ENCODE measurements around the gene OLFML1. TPM values are rescaled to one million over a fixed set of nuclear protein-coding genes. Genes with fewer than 3 reads are reported as not detected.

Gene OLFML1
- total and polyA plus RNA-seq, 9 donors: 16.3 to 114 (median 38.8) TPM

DNA sequence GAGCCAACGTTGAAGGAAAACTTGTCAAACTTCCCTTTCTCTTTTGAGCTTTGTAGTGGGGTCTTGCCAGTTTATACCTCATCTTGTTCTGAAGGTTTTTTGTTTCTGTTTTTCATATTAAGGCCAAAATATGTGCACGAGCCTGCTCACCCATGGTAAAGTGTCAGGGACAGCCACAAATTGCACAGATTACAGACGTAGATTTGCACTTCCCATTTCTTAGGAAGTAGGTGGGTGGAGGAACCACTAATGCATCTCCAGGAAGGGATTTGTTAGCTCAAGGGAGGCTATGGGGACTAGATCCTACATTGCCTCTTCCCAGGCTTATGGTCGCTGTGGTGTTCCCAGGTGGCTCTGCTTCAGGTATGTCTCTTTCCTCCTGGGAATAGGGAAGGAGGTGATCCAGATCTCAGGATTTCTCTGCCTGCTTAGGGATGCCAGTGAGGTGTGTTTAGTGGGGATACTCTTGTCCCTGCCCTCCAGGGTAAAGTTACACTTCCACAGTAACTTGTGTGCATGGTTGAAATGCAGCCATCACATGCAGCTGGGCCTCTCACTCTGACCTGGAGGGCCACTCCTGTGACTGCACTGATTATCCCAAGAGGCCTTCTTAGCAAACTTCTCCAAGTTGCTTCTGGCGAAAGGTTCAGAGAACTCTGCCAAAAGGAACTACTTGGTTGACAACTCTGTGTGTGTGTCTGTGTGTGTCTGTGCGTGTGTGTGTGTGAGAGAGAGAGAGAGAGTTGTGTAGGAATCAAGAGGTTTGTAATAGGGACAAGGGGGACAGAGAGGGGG, 38.3 kb downstream of the OLFML1 start:
- Histone ChIP-seq H3K9me3 (no peaks in the 10 kb centered on the region), H3K4me3 (no peak overlapping the region), H3K27ac (no peak overlapping the region), H3K4me1 (ENCODE audit: insufficient read depth) (no peaks in the 10 kb centered on the region), H3K36me3 (no peaks in the 10 kb centered on the region), H3K27me3 (no peaks in the 10 kb centered on the region)
- intact Hi-C loops (cut with DNase I): no loop called here
- TF ChIP-seq, protein P1, sequence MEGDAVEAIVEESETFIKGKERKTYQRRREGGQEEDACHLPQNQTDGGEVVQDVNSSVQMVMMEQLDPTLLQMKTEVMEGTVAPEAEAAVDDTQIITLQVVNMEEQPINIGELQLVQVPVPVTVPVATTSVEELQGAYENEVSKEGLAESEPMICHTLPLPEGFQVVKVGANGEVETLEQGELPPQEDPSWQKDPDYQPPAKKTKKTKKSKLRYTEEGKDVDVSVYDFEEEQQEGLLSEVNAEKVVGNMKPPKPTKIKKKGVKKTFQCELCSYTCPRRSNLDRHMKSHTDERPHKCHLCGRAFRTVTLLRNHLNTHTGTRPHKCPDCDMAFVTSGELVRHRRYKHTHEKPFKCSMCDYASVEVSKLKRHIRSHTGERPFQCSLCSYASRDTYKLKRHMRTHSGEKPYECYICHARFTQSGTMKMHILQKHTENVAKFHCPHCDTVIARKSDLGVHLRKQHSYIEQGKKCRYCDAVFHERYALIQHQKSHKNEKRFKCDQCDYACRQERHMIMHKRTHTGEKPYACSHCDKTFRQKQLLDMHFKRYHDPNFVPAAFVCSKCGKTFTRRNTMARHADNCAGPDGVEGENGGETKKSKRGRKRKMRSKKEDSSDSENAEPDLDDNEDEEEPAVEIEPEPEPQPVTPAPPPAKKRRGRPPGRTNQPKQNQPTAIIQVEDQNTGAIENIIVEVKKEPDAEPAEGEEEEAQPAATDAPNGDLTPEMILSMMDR (IDR thresholded peaks at IDR 0.05): no peak
- TF ChIP-seq POLR2A (IDR thresholded peaks at IDR 0.05) (no peak), EP300 (IDR thresholded peaks at IDR 0.05) (no peak)
- no peak for DNase-seq
- 73 to 81% (median 73%) methylated on average over 6 of the region's 6 CpGs for WGBS, 3 donors

DNA sequence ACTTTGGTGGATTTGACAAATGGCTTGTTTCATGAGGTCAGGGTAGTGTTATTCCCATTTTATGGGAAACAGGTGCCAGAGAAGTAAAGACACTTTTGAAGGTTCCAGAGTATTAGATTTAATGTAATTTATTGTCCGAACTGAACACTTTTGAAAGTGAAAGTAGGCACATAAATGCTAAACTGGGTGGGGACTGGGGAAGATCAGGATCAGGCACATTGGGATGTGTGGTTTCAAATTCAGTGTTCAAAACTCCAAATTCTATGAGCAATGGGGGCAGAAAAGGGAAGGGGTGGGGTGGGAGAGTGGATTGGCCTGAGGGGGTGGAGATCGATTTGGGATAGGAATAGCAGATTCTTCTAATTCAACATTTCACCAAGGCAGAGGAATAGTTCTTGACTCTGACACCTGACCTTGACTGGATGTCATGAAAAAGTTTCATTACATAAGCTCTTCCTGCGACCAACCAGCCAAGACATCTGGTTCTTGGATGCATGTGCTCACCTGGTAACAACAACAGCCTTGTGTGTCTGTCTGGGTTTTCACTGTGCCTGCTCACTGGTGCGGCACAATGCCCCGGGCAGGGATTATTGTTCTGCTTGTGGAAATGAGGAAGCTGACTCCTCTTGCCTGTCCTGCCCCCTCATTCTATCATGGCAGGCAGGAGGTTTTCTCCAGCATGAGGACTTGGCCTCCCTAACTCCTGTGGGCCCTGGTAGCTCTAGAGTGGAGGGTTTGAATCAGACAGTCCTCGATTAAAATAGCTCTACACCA, 39.3 kb downstream of the OLFML1 start:
- H3K4me1 ChIP-seq (ENCODE audit: insufficient read depth): no peaks in the 10 kb centered on the region
- TF ChIP-seq, protein P1 (IDR thresholded peaks at IDR 0.05): no peak
- no peak for TF ChIP-seq EP300 (IDR thresholded peaks at IDR 0.05)
- no peak for TF ChIP-seq POLR2A (IDR thresholded peaks at IDR 0.05)
- no peak overlapping the region for H3K4me3 ChIP-seq
- no peaks in the 10 kb centered on the region for H3K9me3 ChIP-seq
- no peak for DNase-seq
- H3K27me3 ChIP-seq: no peaks in the 10 kb centered on the region
- intact Hi-C loops (cut with DNase I): no loop called here
- 86 to 89% (median 86%) methylated on average over 6 of the region's 6 CpGs for WGBS, 3 donors
- no peaks in the 10 kb centered on the region for H3K36me3 ChIP-seq
- no peak overlapping the region for H3K27ac ChIP-seq

DNA sequence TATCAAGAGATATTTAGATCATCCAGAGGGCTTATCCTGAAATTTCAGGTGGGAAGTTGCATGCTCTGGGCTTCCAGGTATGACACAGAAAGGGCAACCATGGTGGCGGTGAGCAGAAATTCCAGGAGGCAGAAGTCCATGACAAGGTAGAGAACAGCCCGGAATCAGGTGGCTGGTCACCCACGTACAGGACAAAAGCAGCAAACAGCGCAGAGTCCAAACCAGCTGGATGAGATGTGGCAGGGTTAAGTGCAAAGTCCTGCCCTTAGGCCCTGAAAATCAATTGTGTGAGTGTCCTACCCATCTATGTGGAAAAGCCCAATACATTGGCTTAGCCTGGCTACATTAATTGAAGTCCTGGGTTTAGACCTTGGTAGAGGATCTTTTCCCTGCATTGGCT, 40.1 kb downstream of the OLFML1 start:
- 95 to 98% (median 98%) methylated on average over 4 of the region's 4 CpGs for WGBS, 3 donors
- Histone ChIP-seq H3K36me3 (no peaks in the 10 kb centered on the region), H3K27ac (no peak overlapping the region), H3K9me3 (no peaks in the 10 kb centered on the region), H3K4me3 (no peak overlapping the region), H3K4me1 (ENCODE audit: insufficient read depth) (no peaks in the 10 kb centered on the region), H3K27me3 (no peaks in the 10 kb centered on the region)
- intact Hi-C loops (cut with DNase I): no loop called here
- DNase-seq: no peak
- TF ChIP-seq, protein P1 (IDR thresholded peaks at IDR 0.05): no peak
- no peak for TF ChIP-seq POLR2A (IDR thresholded peaks at IDR 0.05)
- no peak for TF ChIP-seq EP300 (IDR thresholded peaks at IDR 0.05)

DNA sequence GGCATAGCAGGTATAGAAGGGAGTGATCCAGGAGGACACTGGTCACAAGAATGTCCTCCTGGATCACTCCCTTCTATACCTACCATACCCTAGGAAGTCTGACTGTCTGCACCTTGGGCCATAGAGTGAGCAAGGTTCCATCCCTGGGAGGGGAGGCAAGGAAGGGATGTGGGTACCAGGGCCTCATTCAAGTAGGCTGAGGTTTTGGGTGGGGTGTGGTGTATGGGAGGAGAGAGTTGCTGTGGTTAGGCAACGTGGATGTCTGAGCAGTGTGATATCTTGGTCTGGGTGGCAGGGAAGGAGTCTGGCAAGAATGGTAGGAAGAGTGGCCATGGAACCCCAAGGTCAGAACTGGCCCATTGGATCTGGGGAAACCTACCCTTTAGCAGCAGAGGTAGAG, 41.7 kb downstream of the OLFML1 start:
- no peak for DNase-seq
- Histone ChIP-seq H3K27me3 (no peaks in the 10 kb centered on the region), H3K4me3 (no peak overlapping the region), H3K4me1 (ENCODE audit: insufficient read depth) (no peaks in the 10 kb centered on the region), H3K36me3 (no peaks in the 10 kb centered on the region), H3K27ac (no peak overlapping the region), H3K9me3 (no peaks in the 10 kb centered on the region)
- intact Hi-C loops (cut with DNase I): no loop called here
- WGBS, 3 donors: 63 to 82% (median 71%) methylated on average over 1 of the region's 1 CpG
- TF ChIP-seq POLR2A (IDR thresholded peaks at IDR 0.05): no peak
- TF ChIP-seq EP300 (IDR thresholded peaks at IDR 0.05): no peak
- TF ChIP-seq, protein P1 (IDR thresholded peaks at IDR 0.05): no peak
